SK-N-SH (cell line): ENCODE data around the gene PTGFRN.

Experiments used
- CTCF ChIP-seq: fragments of 200-600 bp; sonication (generic); IDR thresholded peaks from 2 replicates; pipeline ENCODE4 v1.6.1; 2017; ENCODE audit warnings: antibody characterized with exemption, mild to moderate bottlenecking, moderate library complexity
- EP300 ChIP-seq, 2 experiments: IDR thresholded peaks; 2 replicates each; pipeline versions ENCODE4 v1.4.0 to v1.6.1; 2012; ENCODE audit warnings: borderline replicate concordance in 1 of 2, low read depth in 1 of 2, low read length in 1 of 2
- EZH2phosphoT487 ChIP-seq: fragments of 200-600 bp; sonication (generic); IDR thresholded peaks from 2 replicates; pipeline ENCODE4 v1.6.1; 2017; ENCODE audit warnings: low read depth, mixed run types, mild to moderate bottlenecking, antibody characterized with exemption, moderate library complexity, borderline replicate concordance
- MAX ChIP-seq: IDR thresholded peaks from 2 replicates; pipeline ENCODE4 v1.4.0; 2012; ENCODE audit warnings: low read depth
- MXI1 ChIP-seq: IDR thresholded peaks from 2 replicates; pipeline ENCODE4 v1.6.1; 2012; ENCODE audit warnings: mild to moderate bottlenecking, low read depth, low read length, improper control_type of control experiment
- PBX3 ChIP-seq: IDR thresholded peaks from 2 replicates; pipeline ENCODE4; 2012
- POLR2AphosphoS5 ChIP-seq: IDR thresholded peaks from 2 replicates; pipeline ENCODE4 v1.6.1; 2012; ENCODE audit warnings: low read depth, low read length
- RAD21 ChIP-seq: IDR thresholded peaks from 2 replicates; pipeline ENCODE4 v1.6.1; 2012; ENCODE audit warnings: mild to moderate bottlenecking, low read length
- REST ChIP-seq: IDR thresholded peaks from 2 replicates; pipeline ENCODE4 v1.6.1; 2012; ENCODE audit warnings: mild to moderate bottlenecking, low read depth, low read length, moderate library complexity
- TAF1 ChIP-seq: IDR thresholded peaks from 2 replicates; pipeline ENCODE4 v1.6.1; 2012; ENCODE audit warnings: low read depth, mild to moderate bottlenecking, low read length, moderate library complexity, borderline replicate concordance
- TCF12 ChIP-seq: IDR thresholded peaks from 2 replicates; pipeline ENCODE4 v1.4.0; 2012

- TF ChIP-seq POLR2AphosphoS5 (no peak), EZH2phosphoT487 (no peak), CTCF (no peak), MAX (no peak), REST (no peak), EP300 (IDR thresholded peaks at IDR 0.05; ENCODE audit: borderline replicate concordance in 1 of 2, low read depth in 1 of 2, low read length in 1 of 2) (no peak), TAF1 (no peak), PBX3 (no peak), TCF12 (no peak), RAD21 (no peak), MXI1 (no peak)
These were observed 91.7 kb downstream of the PTGFRN start, which contains the start of gene CD101 for GRCh38 chr1:117001254-117001927.
